ENCODE data around the gene SDF4.
"Not testable (repeated sequence)": the region's sequence is repeated elsewhere in the genome, so short reads cannot be mapped to it uniquely, and the experiment has no call there.

SDF4 gene

GRCh38 chr1:1196431-1197187 is 35.2 kb downstream of the SDF4 start:
- no peak for DNase-seq

DNA sequence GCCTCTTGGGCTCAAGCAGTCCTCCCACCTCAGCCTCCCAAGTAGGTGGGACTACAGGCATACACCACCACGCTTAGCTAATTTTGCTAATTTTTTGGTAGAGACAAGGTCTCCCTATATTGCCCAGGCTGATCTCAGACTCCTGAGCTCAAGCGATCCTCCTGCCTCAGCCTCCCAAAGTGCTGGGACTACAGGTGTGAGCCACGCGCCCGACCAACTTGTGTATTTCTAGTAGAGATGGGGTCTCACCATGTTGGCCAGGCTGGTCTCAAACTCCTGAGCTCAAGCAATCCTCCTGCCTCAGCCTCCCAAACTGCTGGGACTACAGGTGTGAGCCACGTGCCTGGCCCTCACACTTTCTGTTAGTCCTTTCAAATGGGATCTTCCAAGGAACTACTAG is 36.1 kb downstream of the SDF4 start:
- DNase-seq = not testable (repeated sequence)

DNA sequence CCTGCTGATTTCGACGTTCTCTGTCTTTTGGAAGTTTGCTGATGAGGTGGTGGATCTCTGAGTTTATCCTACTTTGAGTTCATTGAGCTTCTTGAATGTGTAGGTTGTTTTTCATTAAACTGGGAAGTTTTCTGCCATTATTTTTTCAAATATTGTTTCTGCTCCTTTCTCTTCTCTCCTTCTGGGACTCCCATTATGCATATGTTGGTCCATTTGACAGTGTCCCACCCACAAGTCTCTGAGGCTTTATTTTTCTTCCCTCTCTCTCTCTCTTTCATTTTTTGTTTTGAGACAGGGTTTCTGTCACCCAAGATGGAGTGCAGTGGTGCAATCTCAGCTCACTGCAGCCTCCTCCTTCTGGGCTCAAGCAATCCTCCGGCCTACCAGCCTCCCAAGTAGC is 37.1 kb downstream of the SDF4 start:
- DNase-seq = no peak

DNA sequence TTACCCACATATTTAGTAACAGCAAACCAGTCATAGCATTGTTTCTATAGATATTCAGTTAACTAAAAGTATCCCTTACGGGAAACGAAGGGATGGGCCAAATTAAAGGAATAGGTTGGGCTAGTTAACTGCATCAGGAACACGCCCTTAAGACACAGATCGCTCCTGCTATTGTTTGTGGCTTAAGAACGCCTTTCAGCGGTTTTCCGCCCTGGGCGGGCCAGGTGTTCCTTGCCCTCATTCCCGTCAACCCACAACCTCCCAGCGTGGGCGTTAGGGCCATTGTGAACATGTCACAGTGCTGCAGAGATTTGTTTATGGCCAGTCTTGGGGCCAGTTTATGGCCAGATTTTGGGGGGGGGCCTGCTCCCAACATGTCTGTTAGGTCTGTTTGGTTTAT is 40.1 kb downstream of the SDF4 start:
- no peak for DNase-seq

GRCh38 chr1:1189111-1189510 is 42.7 kb downstream of the SDF4 start:
- no peak for DNase-seq

DNA sequence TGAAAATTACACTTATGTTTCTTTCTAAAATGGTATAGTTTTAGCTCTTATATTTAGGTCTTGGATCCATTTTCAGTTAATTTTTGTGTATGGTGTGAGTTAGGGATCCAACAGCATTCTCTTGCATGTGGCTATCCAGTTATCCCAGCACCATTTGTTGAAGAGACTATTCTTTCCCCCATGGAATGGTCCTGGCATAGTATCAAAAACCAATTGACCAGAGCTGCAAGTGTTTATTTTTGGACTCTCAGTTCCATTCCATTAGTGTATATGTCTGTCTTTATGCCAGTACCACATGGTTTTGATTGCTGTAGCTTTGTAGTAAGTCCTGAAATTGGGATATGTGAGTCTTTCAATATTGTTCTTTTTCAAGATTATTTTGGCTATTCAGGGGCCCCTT is 43.9 kb downstream of the SDF4 start:
- no peak for DNase-seq

DNA sequence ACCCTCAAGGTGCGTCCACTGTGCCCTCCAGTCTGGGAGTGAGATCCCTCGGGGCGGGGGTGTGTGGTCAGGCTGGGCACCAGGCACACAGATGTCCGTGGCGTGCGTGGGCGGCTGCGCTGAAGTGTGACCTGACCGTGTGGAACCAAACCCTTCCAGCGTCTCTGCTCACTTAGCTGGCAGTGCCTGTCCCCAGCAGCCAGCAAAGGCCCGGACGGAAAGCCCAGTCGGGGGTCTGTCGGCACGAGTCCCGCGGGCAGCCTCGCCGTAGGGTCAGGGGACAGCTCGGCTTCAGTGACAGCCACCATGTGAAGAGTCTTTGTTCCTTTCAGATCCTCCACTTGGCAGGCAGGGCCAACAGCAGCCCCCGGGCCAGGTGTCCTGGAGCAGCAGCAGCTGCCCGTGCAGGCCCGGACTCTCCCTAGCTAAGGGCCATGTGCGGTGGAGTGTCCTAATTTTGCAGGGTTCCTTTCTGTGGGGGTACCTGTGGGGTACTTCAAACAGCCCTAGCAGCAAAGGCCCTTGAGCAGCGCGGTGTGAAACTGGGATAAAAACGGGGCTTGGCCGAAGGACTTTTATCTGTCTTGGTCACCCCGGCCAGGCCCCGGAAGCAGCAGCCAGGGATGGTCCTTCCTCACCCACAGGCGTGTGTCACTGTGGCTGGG is 46.6 kb downstream of the SDF4 start:
- no peak for DNase-seq

- no peak for DNase-seq
These were observed 47.7 kb downstream of the SDF4 start for GRCh38 chr1:1183833-1184775.

DNA sequence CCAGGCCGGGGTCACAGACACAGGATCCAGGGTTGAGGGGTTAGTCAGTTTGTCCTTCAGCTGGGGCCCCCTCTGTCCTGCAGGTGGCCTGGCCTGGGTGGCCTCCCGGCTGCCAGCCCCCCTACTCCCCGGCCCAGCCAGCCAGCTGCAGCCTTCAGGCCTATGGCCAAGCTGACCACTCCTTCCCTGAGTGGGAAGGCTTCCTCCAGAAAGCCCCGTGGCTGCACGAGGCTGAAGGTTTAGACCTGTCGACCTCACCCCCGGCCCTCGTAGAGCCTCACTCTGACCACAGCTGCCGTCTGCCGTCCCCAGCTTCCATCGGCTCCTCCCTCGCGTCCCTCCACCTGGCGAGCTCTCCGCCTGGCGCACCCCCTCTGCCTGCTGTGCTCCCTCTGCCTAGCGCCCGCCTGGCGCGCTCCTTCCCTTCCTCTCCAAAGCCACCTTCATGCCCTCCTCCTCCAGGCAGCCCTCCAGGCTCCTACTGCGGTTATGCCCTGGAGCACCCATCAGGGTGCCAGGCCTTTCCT is 48.5 kb downstream of the SDF4 start:
- DNase-seq = no peak

- no peak for DNase-seq
These were observed 49.1 kb downstream of the SDF4 start for GRCh38 chr1:1182491-1183220.

DNA sequence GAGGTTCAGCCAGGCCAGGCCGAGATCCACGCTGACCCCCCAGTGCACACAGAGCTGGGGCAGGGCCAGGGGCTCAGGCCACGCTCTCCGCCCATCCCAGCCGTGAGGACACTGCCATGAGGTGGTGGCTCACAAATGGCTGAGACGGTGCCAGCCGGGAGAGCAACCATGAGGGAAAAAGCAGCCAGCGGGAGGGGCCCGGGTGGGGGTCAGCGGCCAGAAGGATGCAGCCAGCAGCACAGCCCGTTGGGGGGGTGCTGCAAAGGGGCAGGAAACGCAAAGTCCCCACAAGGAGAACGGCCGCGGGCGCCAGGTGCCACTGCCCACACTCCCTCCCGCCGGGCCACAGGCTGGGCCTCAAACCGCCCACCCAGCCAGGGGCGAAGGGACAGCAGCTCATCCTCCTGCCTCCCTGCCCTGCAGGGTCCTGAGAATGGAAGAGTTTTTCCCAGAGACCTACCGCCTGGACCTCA is 49.8 kb downstream of the SDF4 start:
- no peak for DNase-seq

DNA sequence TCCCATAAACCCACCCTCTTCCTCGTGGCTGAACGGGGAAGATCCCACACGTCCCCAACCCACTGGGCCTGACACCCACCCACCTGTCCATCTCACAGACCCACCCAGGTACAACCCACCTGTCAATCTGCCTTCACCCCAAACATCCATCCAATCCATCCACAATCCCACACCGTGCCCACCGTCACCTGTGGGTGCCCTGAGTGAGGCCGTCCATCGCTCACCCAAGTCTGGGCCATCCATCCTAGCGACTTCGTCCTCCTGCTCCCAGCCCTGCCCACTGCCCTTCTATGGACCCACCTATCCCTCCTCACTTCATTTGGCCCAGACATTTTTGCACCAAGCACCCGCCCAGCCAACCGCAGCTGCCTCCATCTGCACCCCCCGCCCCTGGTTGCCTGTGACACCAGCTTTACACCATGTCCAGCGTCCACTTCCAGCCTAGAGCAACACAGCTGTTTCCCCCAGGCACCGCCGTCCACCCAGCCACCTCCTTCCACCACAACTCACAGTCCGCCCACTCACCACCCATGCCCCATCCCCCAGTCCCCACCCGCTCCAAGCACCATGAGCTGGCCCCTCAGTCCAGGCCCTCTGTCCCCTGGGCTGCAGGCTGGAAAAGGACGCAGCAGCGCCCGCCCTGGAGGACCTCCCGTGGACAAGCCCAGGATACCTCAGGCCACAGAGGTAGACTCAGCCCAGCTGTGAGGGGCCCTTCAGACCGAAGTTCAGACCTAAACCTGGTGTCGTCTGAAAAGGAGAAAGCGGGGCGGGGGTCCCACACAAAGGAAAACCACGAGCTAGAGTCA is 50.5 kb downstream of the SDF4 start:
- DNase-seq = no peak

DNA sequence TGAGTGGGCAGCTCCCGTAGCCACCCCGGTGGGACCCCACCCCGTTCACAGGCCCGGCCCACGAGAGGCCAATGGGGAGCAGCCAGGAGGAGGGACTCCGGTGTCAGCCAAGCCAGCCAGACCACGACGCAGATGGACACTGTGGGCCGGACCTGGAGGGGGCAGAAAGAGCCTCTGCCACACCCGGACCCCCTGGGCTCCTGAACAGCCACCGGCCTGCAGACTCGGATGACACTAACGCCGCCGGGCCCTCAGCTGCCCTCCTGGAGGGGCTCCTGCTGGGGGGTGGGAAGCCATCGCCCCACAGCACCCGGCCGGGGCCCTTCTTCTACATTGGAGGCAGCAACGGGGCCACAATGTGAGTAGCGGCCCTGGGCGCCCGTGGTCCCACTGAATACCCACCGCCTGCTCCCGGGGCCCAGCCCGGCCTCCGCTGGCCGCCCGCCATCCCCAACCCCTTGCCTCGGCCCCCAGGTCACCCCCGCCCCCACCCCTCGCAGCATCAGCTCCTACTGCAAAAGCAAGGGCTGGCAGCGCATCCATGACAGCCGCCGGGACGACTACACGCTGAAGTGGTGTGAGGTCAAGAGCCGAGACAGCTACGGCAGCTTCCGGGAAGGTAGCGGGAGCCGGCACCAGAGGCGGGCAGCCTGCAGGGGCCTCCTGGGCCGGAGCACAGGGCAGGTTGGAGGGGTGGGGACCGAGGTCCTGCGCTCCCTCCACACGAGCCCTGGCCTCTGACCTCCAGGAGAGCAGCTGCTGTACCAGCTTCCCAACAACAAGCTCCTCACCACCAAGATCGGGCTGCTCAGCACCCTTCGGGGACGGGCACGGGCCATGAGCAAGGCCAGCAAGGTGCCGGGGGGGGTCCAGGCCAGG is 51.6 kb downstream of the SDF4 start:
- DNase-seq = no peak

DNA sequence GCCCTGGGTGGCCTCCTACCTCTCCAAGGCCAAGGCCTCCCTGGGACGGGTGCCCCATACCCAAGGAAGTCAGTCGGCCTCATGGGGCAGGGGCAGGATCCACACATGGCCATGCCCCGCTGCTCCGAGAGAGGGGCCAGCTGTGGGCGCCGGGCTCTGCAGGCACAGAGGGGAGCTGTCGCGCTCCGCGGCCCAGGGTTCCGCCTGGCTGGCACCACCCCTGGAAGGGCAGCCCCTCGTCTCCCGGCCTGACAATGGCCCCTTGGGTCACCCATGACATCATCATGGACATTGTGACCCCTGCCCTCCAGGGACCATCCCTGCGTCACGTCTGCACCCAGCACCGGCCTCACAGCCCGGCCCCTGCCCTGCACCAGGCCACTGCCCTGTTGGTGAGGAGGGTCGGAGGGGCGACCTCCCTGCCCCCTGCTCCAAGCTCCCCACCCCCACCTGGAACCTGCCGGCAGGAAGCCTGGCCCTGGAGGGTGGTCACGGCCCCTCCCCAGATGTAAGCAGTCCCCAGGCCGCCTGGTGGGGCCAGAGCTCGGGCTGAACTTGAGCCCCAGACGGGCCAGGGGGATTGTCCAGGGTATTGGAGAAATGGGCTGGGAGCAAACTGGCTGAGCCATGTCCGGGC is 52.3 kb downstream of the SDF4 start:
- no peak for DNase-seq

GRCh38 chr1:1178794-1179331 is 52.9 kb downstream of the SDF4 start:
- DNase-seq = no peak

- no peak for DNase-seq
These were observed 54.2 kb downstream of the SDF4 start for GRCh38 chr1:1177452-1178206.

DNA sequence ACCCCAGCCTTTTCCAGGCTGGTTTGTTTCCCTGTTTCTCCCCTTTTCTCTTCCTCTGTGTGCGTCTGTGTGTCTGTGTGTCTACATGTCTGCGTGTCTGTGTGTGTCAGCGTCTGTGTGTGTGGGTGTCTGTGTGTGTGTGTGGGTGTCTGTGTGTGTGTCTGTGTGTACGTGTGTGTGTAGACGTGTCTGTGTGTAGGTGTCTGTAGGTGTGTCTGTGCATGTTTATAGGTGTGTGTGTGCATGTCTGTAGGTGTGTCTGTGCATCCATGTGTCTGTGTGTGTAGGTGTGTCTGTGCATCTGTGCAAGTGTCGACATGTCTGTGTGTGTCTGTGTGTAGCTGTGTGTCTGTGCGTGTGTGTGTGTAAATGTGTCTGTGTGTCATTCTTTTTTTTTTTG is 54.9 kb downstream of the SDF4 start:
- DNase-seq = no peak

- DNase-seq = not testable (repeated sequence)
These were observed 55.6 kb downstream of the SDF4 start for GRCh38 chr1:1176063-1176761.

Data from stimulated activated CD4-positive, alpha-beta T cell treated with anti-CD3 and anti-CD28 coated beads, Interleukin-4, amount 100 ng/mL, for 1 hour (primary cell).